Measurements from ENCODE around the gene CDK5.

- TF ChIP-seq POLR2A (IDR thresholded peaks at IDR 0.05) (no peak), CTCF (IDR thresholded peaks at IDR 0.05) (peak in 1 of 4 experiments; percentile 10), POLR2AphosphoS5 (IDR thresholded peaks at IDR 0.05) (no peak)
These were observed 19.4 kb upstream of the CDK5 start for GRCh38 chr7:151076863-151077704.

Measured in prostate gland (tissue), 2 donors.